ENCODE data around the gene SSU72.

- TF ChIP-seq CTCF (IDR thresholded peaks at IDR 0.05): no peak
- no peak for TF ChIP-seq EZH2 (IDR thresholded peaks at IDR 0.05)
Measured at GRCh38 chr1:1565340-1565739, 9.3 kb downstream of the SSU72 start.

All from neural progenitor cell (in vitro differentiated cells).